ENCODE measurements around the gene BIRC6.

DNA sequence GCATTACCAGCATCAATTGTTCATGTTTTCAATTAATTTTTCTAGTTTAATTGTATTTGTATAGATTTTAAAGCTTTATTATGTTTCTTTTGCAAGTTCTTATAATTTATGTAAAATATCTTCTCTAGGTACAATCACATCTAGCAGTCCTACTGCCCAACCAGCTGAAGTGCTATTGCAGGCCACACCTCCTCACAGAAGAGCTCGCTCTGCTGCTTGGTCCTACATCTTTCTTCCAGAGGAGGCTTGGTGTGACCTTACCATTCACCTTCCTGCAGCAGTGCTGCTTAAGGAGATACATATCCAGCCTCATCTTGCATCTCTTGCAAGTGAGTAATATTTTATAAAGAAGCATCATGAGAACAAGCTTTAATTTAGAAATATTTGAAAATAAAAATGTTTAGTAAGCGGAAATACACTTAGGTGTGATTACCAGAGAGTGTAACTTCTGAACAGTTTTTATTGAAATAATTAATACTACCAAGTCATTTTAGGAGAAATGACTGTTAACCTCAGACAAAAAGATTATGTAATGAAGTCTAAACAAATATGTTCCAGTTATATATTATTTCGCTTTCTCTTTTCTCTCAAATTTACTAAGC lies 148.2 kb downstream of the BIRC6 start:
- TF ChIP-seq POLR2A (IDR thresholded peaks at IDR 0.05) (no peak), CTCF (IDR thresholded peaks at IDR 0.05) (no peak)

Measured in heart left ventricle (tissue), 13 donors.